Measurements from ENCODE around the gene PRKN.

DNA sequence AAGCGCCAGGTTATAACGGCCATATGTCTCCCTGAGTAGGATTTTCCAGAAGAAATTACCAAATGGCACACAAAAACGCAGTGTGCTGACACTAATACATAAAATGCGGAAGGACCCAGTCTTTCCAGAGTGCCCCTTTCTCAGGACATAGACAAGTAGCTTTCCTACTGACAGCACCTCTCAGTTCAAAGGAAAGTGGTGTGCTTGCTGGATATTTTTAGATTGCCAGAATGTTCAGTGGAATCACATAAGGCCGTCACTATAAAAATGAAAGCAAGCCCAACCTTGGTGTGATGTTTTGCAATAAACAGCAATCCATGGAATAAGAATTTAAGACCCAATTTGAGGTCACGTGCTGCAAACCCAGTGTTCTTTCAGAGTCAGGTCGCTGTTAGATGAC, 1318.2 kb downstream of the PRKN start:
- TF ChIP-seq POLR2A (IDR thresholded peaks at IDR 0.05; ENCODE audit: low read length) (no peak), GATA1 (IDR thresholded peaks at IDR 0.05; ENCODE audit: low read depth, low read length) (no peak)
